H1 (cell line): ENCODE results near the gene NXN.

Experiments used
- POLR2A ChIP-seq, 2 experiments: IDR thresholded peaks; 1 replicate in 1 of 2; 2 replicates in 1 of 2; pipeline ENCODE4 v1.6.1; 2011; ENCODE audit warnings: low read depth in 2 of 2, low read length in 2 of 2, mild to moderate bottlenecking in 2 of 2; ENCODE audit errors: control extremely low read depth in 1 of 2
- ZNF274 ChIP-seq: IDR thresholded peaks from 2 replicates; pipeline ENCODE4 v1.7.0; 2012; ENCODE audit warnings: low read length, borderline replicate concordance; ENCODE audit errors: extremely low read depth
- TF ChIP-seq, protein P1 (sequence below): IDR thresholded peaks from 2 replicates; pipeline ENCODE4 v1.6.1; 2012; ENCODE audit warnings: inconsistent platforms

DNA sequence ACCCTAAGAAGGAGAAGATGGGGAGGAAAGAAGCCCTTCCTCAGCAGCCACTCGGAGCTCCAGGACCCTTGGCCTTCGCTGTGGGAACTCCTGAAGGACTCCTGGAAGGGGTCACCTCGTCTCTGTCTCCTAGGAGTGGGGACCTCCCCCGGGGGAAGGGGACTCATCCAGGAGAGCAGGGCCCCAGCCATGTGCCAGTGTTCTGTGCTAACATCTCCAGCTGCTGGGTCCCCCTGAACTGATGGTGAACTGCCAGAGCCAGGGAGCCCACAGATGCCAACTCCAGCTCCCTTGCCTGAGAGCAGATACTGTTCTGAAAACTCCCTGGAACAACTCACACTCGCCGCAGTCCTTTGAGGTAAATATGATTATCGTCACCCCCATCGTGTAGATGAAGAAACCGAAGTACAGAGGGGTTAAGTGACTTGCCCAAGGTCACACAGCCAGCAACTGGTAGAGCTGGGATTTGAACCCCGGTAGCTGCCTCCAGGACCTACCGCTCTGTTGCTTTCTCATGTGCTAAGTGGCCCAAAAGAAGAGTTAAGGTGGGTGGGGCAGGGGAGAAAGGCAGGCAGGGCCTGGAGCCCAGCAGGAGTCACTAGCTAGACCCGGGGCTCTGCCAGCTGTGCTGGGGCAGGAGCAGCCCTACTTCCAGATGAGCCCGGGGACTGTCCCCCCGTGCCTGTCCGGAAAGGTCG is 27.9 kb upstream of the NXN start:
- TF ChIP-seq, protein P1, sequence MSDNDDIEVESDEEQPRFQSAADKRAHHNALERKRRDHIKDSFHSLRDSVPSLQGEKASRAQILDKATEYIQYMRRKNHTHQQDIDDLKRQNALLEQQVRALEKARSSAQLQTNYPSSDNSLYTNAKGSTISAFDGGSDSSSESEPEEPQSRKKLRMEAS, result no peak
- TF ChIP-seq ZNF274 (no peak), POLR2A (IDR thresholded peaks at IDR 0.05; ENCODE audit: control extremely low read depth in 1 of 2, low read depth in 2 of 2, low read length in 2 of 2) (no peak)
